Activated naive CD4-positive, alpha-beta T cell treated with anti-CD3 and anti-CD28 coated beads for 36 hours (primary cell): ENCODE measurements around the gene ESYT3. TPM values are rescaled to one million over a fixed set of nuclear protein-coding genes. Genes with fewer than 3 reads are reported as not detected.

Source experiments
- CTCF ChIA-PET: fragments of 350-600 bp; sonication (Branson Sonifier 250); formaldehyde crosslinking; loops from one replicate; lab custom pipeline; 2021; ENCODE audit warnings: antibody characterized with exemption; lab: Charles Lee
- DNase-seq: peaks from one replicate; pipeline ENCODE4 v3.0.0-alpha.2; 2020
- H3K27ac Mint-ChIP-seq: one replicate; pipeline ENCODE4 v1.8.0; 2021; ENCODE audit warnings: mild to moderate bottlenecking, mixed read lengths
- H3K27me3 Mint-ChIP-seq: one replicate; pipeline ENCODE4 v1.8.0; 2021; ENCODE audit warnings: low read depth, mixed read lengths
- H3K36me3 Mint-ChIP-seq: one replicate; pipeline ENCODE4 v1.8.0; 2021; ENCODE audit warnings: low read depth, mixed read lengths
- H3K4me1 Mint-ChIP-seq: one replicate; pipeline ENCODE4 v1.8.0; 2021; ENCODE audit warnings: low read depth, mixed read lengths
- H3K4me3 Mint-ChIP-seq: one replicate; pipeline ENCODE4 v1.8.0; 2021; ENCODE audit warnings: mild to moderate bottlenecking, moderate library complexity, mixed read lengths
- H3K9me3 Mint-ChIP-seq: one replicate; pipeline ENCODE4 v1.8.0; 2021; ENCODE audit warnings: mixed read lengths
- intact Hi-C: fragments of 100-400 bp; cut with micrococcal nuclease; formaldehyde crosslinking; loops from one replicate; pipeline ENCODE4 v1.15.1; 2023
- total RNA-seq, 2 experiments: library from RNA; stranded (reverse); gene quantifications; one replicate each; pipeline ENCODE4 v1.2.3, GENCODE V29; 2021

The ESYT3 gene
- total RNA-seq, 2 experiments from 2014 or later, result 0.96 to 1.1 TPM

- no peaks in the 10 kb centered on the region for H3K36me3 Mint-ChIP-seq
- CTCF ChIA-PET, result interaction anchor here (2.1 kb wide), 1 partner anchor 17 kb away, joined by 9 read pairs; no protein-coding TSS in a partner anchor
- peak overlapping the region; percentile 13 for H3K4me3 Mint-ChIP-seq
- H3K27ac Mint-ChIP-seq, result no peak overlapping the region
- H3K9me3 Mint-ChIP-seq, result no peaks in the 10 kb centered on the region
- no peak for DNase-seq
- peaks cover 53% of the 10 kb centered on the region for H3K27me3 Mint-ChIP-seq
- peaks cover 11% of the 10 kb centered on the region for H3K4me1 Mint-ChIP-seq
- intact Hi-C loops, result loop anchor here (2.0 kb wide), 2 partner anchors 249 to 261 kb away; partner anchors contain the start of genes ARMC8 and DBR1
These were observed 1.4 kb downstream of the ESYT3 start for GRCh38 chr3:138435840-138436239.

GRCh38 chr3:138437281-138437680 lies 2.9 kb downstream of the ESYT3 start:
- DNase-seq, result no peak
- H3K27ac Mint-ChIP-seq, result no peak overlapping the region
- no peaks in the 10 kb centered on the region for H3K9me3 Mint-ChIP-seq
- intact Hi-C loops, result no loop called here
- CTCF ChIA-PET, result interaction anchor here (1.2 kb wide), 1 partner anchor 18 kb away, joined by 4 read pairs; no protein-coding TSS in a partner anchor
- no peak overlapping the region for H3K4me3 Mint-ChIP-seq
- H3K4me1 Mint-ChIP-seq, result peaks cover 11% of the 10 kb centered on the region
- peaks cover 47% of the 10 kb centered on the region for H3K27me3 Mint-ChIP-seq
- no peaks in the 10 kb centered on the region for H3K36me3 Mint-ChIP-seq

GRCh38 chr3:138438896-138439295 lies 4.5 kb downstream of the ESYT3 start:
- DNase-seq, result no peak
- H3K27me3 Mint-ChIP-seq, result peaks cover 33% of the 10 kb centered on the region
- CTCF ChIA-PET, result interaction anchor here (1.0 to 1.3 kb wide), 2 partner anchors 21 to 257 kb away, joined by 3 read pairs; no protein-coding TSS in a partner anchor
- intact Hi-C loops, result no loop called here
- no peaks in the 10 kb centered on the region for H3K9me3 Mint-ChIP-seq
- H3K4me3 Mint-ChIP-seq, result no peak overlapping the region
- no peaks in the 10 kb centered on the region for H3K36me3 Mint-ChIP-seq
- H3K27ac Mint-ChIP-seq, result no peak overlapping the region
- H3K4me1 Mint-ChIP-seq, result peaks cover 4% of the 10 kb centered on the region

GRCh38 chr3:138439646-138440045 lies 5.2 kb downstream of the ESYT3 start:
- Mint-ChIP-seq H3K36me3 (no peaks in the 10 kb centered on the region), H3K27me3 (peaks cover 29% of the 10 kb centered on the region), H3K4me3 (no peak overlapping the region), H3K9me3 (no peaks in the 10 kb centered on the region), H3K4me1 (no peaks in the 10 kb centered on the region), H3K27ac (no peak overlapping the region)
- intact Hi-C loops, result no loop called here
- no peak for DNase-seq
- CTCF ChIA-PET, result interaction anchor here (1.3 kb wide), 1 partner anchor 22 kb away, joined by 3 read pairs; no protein-coding TSS in a partner anchor

- no peaks in the 10 kb centered on the region for H3K4me1 Mint-ChIP-seq
These were observed 5.7 kb downstream of the ESYT3 start for GRCh38 chr3:138440121-138440521.

GRCh38 chr3:138440596-138440995 lies 6.2 kb downstream of the ESYT3 start:
- Mint-ChIP-seq H3K27ac (no peak overlapping the region), H3K36me3 (no peaks in the 10 kb centered on the region), H3K9me3 (no peaks in the 10 kb centered on the region), H3K4me3 (no peak overlapping the region), H3K27me3 (peaks cover 26% of the 10 kb centered on the region), H3K4me1 (no peaks in the 10 kb centered on the region)
- DNase-seq, result no peak
- intact Hi-C loops, result no loop called here
- CTCF ChIA-PET, result no interaction called here

More at GRCh38 chr3:138440121-138440521, 5.7 kb downstream of the ESYT3 start:
- no peak overlapping the region for H3K27ac Mint-ChIP-seq
- DNase-seq, result no peak
- H3K4me3 Mint-ChIP-seq, result no peak overlapping the region
- no peaks in the 10 kb centered on the region for H3K36me3 Mint-ChIP-seq
- CTCF ChIA-PET, result no interaction called here
- H3K9me3 Mint-ChIP-seq, result no peaks in the 10 kb centered on the region
- H3K27me3 Mint-ChIP-seq, result peaks cover 29% of the 10 kb centered on the region
- intact Hi-C loops, result no loop called here

- DNase-seq, result no peak
- H3K36me3 Mint-ChIP-seq, result no peaks in the 10 kb centered on the region
- H3K9me3 Mint-ChIP-seq, result no peaks in the 10 kb centered on the region
- CTCF ChIA-PET, result interaction anchor here (0.7 kb wide), 1 partner anchor 12 kb away, joined by 4 read pairs; no protein-coding TSS in a partner anchor
- H3K27me3 Mint-ChIP-seq, result peaks cover 20% of the 10 kb centered on the region
- H3K4me1 Mint-ChIP-seq, result no peaks in the 10 kb centered on the region
- intact Hi-C loops, result no loop called here
- no peak overlapping the region for H3K27ac Mint-ChIP-seq
- no peak overlapping the region for H3K4me3 Mint-ChIP-seq
These were observed 6.8 kb downstream of the ESYT3 start for GRCh38 chr3:138441256-138441655.

- Mint-ChIP-seq H3K4me1 (no peaks in the 10 kb centered on the region), H3K4me3 (no peak overlapping the region), H3K36me3 (no peaks in the 10 kb centered on the region), H3K27me3 (peaks cover 15% of the 10 kb centered on the region), H3K9me3 (no peaks in the 10 kb centered on the region), H3K27ac (no peak overlapping the region)
- CTCF ChIA-PET, result interaction anchor here (0.5 to 0.7 kb wide), 2 partner anchors 12 to 268 kb away, joined by 3 to 4 read pairs; no protein-coding TSS in a partner anchor
- no peak for DNase-seq
- intact Hi-C loops, result no loop called here
These were observed 7.3 kb downstream of the ESYT3 start for GRCh38 chr3:138441742-138442141.

- Mint-ChIP-seq H3K4me3 (no peak overlapping the region), H3K4me1 (no peaks in the 10 kb centered on the region), H3K27ac (no peak overlapping the region), H3K27me3 (peaks cover 10% of the 10 kb centered on the region), H3K36me3 (no peaks in the 10 kb centered on the region), H3K9me3 (no peaks in the 10 kb centered on the region)
- CTCF ChIA-PET, result no interaction called here
- no peak for DNase-seq
- intact Hi-C loops, result no loop called here
These were observed 8.0 kb downstream of the ESYT3 start for GRCh38 chr3:138442433-138442832.

- peaks cover 5% of the 10 kb centered on the region for H3K27me3 Mint-ChIP-seq
- H3K4me3 Mint-ChIP-seq, result no peak overlapping the region
- no peak overlapping the region for H3K27ac Mint-ChIP-seq
- no peaks in the 10 kb centered on the region for H3K36me3 Mint-ChIP-seq
- H3K9me3 Mint-ChIP-seq, result no peaks in the 10 kb centered on the region
- CTCF ChIA-PET, result no interaction called here
- H3K4me1 Mint-ChIP-seq, result no peaks in the 10 kb centered on the region
- no peak for DNase-seq
- intact Hi-C loops, result no loop called here
These were observed 8.7 kb downstream of the ESYT3 start for GRCh38 chr3:138443091-138443490.

GRCh38 chr3:138443521-138444503 lies 9.4 kb downstream of the ESYT3 start:
- no peak overlapping the region for H3K27ac Mint-ChIP-seq
- no peaks in the 10 kb centered on the region for H3K4me1 Mint-ChIP-seq
- DNase-seq, result no peak
- H3K9me3 Mint-ChIP-seq, result no peaks in the 10 kb centered on the region
- H3K36me3 Mint-ChIP-seq, result no peaks in the 10 kb centered on the region
- intact Hi-C loops, result no loop called here
- no peak overlapping the region for H3K4me3 Mint-ChIP-seq
- CTCF ChIA-PET, result interaction anchor here (1.0 to 1.2 kb wide), 2 partner anchors 22 to 26 kb away, joined by 3 to 5 read pairs; no protein-coding TSS in a partner anchor
- H3K27me3 Mint-ChIP-seq, result no peaks in the 10 kb centered on the region

GRCh38 chr3:138445236-138445635 lies 10.8 kb downstream of the ESYT3 start:
- Mint-ChIP-seq H3K36me3 (no peaks in the 10 kb centered on the region), H3K27ac (no peak overlapping the region), H3K27me3 (no peaks in the 10 kb centered on the region), H3K4me1 (no peaks in the 10 kb centered on the region), H3K9me3 (no peaks in the 10 kb centered on the region), H3K4me3 (no peak overlapping the region)
- CTCF ChIA-PET, result interaction anchor here (1.0 kb wide), 1 partner anchor 28 kb away, joined by 5 read pairs; no protein-coding TSS in a partner anchor
- DNase-seq, result no peak
- intact Hi-C loops, result no loop called here
